Measurements from ENCODE around the gene NCKAP1.
"Not testable (repeated sequence)": the region's sequence is repeated elsewhere in the genome, so short reads cannot be mapped to it uniquely, and the experiment has no call there.

NCKAP1 gene

GRCh38 chr2:183025993-183026392 is 12.3 kb downstream of the NCKAP1 start:
- no peaks in the 10 kb centered on the region for H3K27me3 ChIP-seq
- H3K9me3 ChIP-seq, result no peaks in the 10 kb centered on the region
- TF ChIP-seq CTCF (IDR thresholded peaks at IDR 0.05; ENCODE audit: low read depth, low read length), result no peak
- H3K36me3 ChIP-seq, result 0 out of 2 replicates have a peak, but pooled peaks cover 5% of the 10 kb centered on the region
- H3K4me1 ChIP-seq, result no peaks in the 10 kb centered on the region
- no peak overlapping the region for H3K4me3 ChIP-seq (ENCODE audit: low read depth, low read length)
- no peak for DNase-seq

- DNase-seq, result no peak
- H3K9me3 ChIP-seq, result no peaks in the 10 kb centered on the region
- H3K36me3 ChIP-seq, result 0 out of 2 replicates have a peak, but pooled peaks cover 5% of the 10 kb centered on the region
- no peak for TF ChIP-seq CTCF (IDR thresholded peaks at IDR 0.05; ENCODE audit: low read depth, low read length)
- H3K4me1 ChIP-seq, result no peaks in the 10 kb centered on the region
- no peaks in the 10 kb centered on the region for H3K27me3 ChIP-seq
- no peak overlapping the region for H3K4me3 ChIP-seq (ENCODE audit: low read depth, low read length)
Observed at GRCh38 chr2:183024339-183025095, 13.7 kb downstream of the NCKAP1 start.

- H3K4me1 ChIP-seq, result no peaks in the 10 kb centered on the region
- no peak for TF ChIP-seq CTCF (IDR thresholded peaks at IDR 0.05; ENCODE audit: low read depth, low read length)
- no peak overlapping the region for H3K4me3 ChIP-seq (ENCODE audit: low read depth, low read length)
- no peaks in the 10 kb centered on the region for H3K27me3 ChIP-seq
- no peaks in the 10 kb centered on the region for H3K9me3 ChIP-seq
- DNase-seq, result no peak
- H3K36me3 ChIP-seq, result 0 out of 2 replicates have a peak, but pooled peaks cover 5% of the 10 kb centered on the region
Observed at GRCh38 chr2:183022711-183023110, 15.5 kb downstream of the NCKAP1 start.

- H3K27me3 ChIP-seq, result no peaks in the 10 kb centered on the region
- DNase-seq, result no peak
- H3K9me3 ChIP-seq, result no peaks in the 10 kb centered on the region
- no peaks in the 10 kb centered on the region for H3K4me1 ChIP-seq
- 0 out of 2 replicates have a peak, but pooled peaks cover 5% of the 10 kb centered on the region for H3K36me3 ChIP-seq
- H3K4me3 ChIP-seq (ENCODE audit: low read depth, low read length), result no peak overlapping the region
- no peak for TF ChIP-seq CTCF (IDR thresholded peaks at IDR 0.05; ENCODE audit: low read depth, low read length)
Observed at GRCh38 chr2:183021613-183022012, 16.6 kb downstream of the NCKAP1 start.

- H3K27me3 ChIP-seq, result no peaks in the 10 kb centered on the region
- 0 out of 2 replicates have a peak, but pooled peaks cover 5% of the 10 kb centered on the region for H3K36me3 ChIP-seq
- no peak overlapping the region for H3K4me3 ChIP-seq (ENCODE audit: low read depth, low read length)
- TF ChIP-seq CTCF (IDR thresholded peaks at IDR 0.05; ENCODE audit: low read depth, low read length), result no peak
- DNase-seq, result no peak
- H3K4me1 ChIP-seq, result no peaks in the 10 kb centered on the region
- no peaks in the 10 kb centered on the region for H3K9me3 ChIP-seq
Observed at GRCh38 chr2:183019718-183020442, 18.4 kb downstream of the NCKAP1 start.

- not testable (repeated sequence) for H3K4me3 ChIP-seq (ENCODE audit: low read depth, low read length); H3K27me3 ChIP-seq; H3K4me1 ChIP-seq; DNase-seq; H3K9me3 ChIP-seq; H3K36me3 ChIP-seq
Observed at GRCh38 chr2:183017845-183018244, 20.4 kb downstream of the NCKAP1 start.

Data from BE2C (cell line).